Right forelimb (tissue), 1 donor: Measurements from ENCODE around the gene UCP1.

Experiments
- DNase-seq: peaks from one replicate; pipeline ENCODE4 v3.0.0-alpha.2; 2018

The UCP1 gene

GRCh38 chr4:140568507-140569306 lies at the start of gene UCP1:
UCP1 (minus strand) TSS chr4:140568961; CDS start chr4:140568729, 232 bp downstream.
- DNase-seq, result peak; percentile 45

- DNase-seq, result no peak
Measured at GRCh38 chr4:140617499-140618248, 48.9 kb upstream of the UCP1 start.

- no peak for DNase-seq
Measured at GRCh38 chr4:140615451-140615850, 46.7 kb upstream of the UCP1 start.

- no peak for DNase-seq
Measured at GRCh38 chr4:140612357-140612756, 43.6 kb upstream of the UCP1 start.

- no peak for DNase-seq
Measured at GRCh38 chr4:140611854-140612253, 43.1 kb upstream of the UCP1 start.

GRCh38 chr4:140609548-140610425 lies 41.0 kb upstream of the UCP1 start:
- no peak for DNase-seq

GRCh38 chr4:140607852-140608251 lies 39.1 kb upstream of the UCP1 start:
- no peak for DNase-seq

- DNase-seq, result no peak
Measured at GRCh38 chr4:140604544-140604943, 35.8 kb upstream of the UCP1 start.

GRCh38 chr4:140603286-140603685 lies 34.5 kb upstream of the UCP1 start:
- no peak for DNase-seq

GRCh38 chr4:140602714-140603113 lies 34.0 kb upstream of the UCP1 start:
- no peak for DNase-seq

- no peak for DNase-seq
Measured at GRCh38 chr4:140600408-140600807, 31.6 kb upstream of the UCP1 start.

- DNase-seq, result no peak
Measured at GRCh38 chr4:140595065-140595464, 26.3 kb upstream of the UCP1 start.

- DNase-seq, result no peak
Measured at GRCh38 chr4:140584439-140584838, 15.7 kb upstream of the UCP1 start.

GRCh38 chr4:140581078-140581477 lies 12.3 kb upstream of the UCP1 start:
- no peak for DNase-seq

GRCh38 chr4:140579278-140579677 lies 10.5 kb upstream of the UCP1 start:
- no peak for DNase-seq

GRCh38 chr4:140575489-140575888 lies 6.7 kb upstream of the UCP1 start:
- DNase-seq, result no peak

GRCh38 chr4:140571620-140572019 lies 2.9 kb upstream of the UCP1 start:
- no peak for DNase-seq

GRCh38 chr4:140569307-140569638 lies 512 bp upstream of the UCP1 start:
- no peak for DNase-seq

GRCh38 chr4:140559696-140560095 lies 9.1 kb downstream of the UCP1 start:
- no peak for DNase-seq

- DNase-seq, result no peak
Measured at GRCh38 chr4:140557831-140558435, 10.8 kb downstream of the UCP1 start.

GRCh38 chr4:140556372-140557085 lies 12.2 kb downstream of the UCP1 start:
- no peak for DNase-seq

- DNase-seq, result no peak
Measured at GRCh38 chr4:140533951-140534480, 34.7 kb downstream of the UCP1 start.
